Measurements from ENCODE around the gene CNOT6.

DNA sequence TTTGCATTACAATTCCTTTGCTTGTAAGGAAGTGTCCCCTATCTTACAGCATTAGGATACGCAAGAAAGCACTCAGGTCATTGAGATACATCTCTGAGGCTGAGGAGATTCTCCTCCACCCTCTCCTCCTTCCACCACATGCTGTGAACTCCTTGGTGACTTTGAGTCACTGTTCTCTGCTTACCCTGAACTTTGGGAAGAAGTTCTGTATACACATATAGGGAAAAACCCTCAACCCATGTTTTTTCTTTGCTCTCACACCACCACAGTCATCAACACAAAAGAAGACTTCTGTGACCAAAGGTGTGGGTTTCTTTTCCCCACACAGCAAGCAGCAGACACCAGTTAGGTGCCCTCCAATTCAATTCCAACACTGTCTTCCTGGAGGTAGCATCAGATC lies 38.1 kb downstream of the CNOT6 start:
- TF ChIP-seq, protein P1, sequence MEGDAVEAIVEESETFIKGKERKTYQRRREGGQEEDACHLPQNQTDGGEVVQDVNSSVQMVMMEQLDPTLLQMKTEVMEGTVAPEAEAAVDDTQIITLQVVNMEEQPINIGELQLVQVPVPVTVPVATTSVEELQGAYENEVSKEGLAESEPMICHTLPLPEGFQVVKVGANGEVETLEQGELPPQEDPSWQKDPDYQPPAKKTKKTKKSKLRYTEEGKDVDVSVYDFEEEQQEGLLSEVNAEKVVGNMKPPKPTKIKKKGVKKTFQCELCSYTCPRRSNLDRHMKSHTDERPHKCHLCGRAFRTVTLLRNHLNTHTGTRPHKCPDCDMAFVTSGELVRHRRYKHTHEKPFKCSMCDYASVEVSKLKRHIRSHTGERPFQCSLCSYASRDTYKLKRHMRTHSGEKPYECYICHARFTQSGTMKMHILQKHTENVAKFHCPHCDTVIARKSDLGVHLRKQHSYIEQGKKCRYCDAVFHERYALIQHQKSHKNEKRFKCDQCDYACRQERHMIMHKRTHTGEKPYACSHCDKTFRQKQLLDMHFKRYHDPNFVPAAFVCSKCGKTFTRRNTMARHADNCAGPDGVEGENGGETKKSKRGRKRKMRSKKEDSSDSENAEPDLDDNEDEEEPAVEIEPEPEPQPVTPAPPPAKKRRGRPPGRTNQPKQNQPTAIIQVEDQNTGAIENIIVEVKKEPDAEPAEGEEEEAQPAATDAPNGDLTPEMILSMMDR (tag by site-specific recombination; IDR thresholded peaks at IDR 0.05): no peak
- no peak for TF ChIP-seq ZSCAN23 (tag by site-specific recombination; IDR thresholded peaks at IDR 0.05)
- TF ChIP-seq ZXDB (tag by site-specific recombination; IDR thresholded peaks at IDR 0.05): no peak
- no peak for TF ChIP-seq ZNF394 (tag by site-specific recombination; IDR thresholded peaks at IDR 0.05; ENCODE audit: borderline replicate concordance)
- TF ChIP-seq, protein P2, sequence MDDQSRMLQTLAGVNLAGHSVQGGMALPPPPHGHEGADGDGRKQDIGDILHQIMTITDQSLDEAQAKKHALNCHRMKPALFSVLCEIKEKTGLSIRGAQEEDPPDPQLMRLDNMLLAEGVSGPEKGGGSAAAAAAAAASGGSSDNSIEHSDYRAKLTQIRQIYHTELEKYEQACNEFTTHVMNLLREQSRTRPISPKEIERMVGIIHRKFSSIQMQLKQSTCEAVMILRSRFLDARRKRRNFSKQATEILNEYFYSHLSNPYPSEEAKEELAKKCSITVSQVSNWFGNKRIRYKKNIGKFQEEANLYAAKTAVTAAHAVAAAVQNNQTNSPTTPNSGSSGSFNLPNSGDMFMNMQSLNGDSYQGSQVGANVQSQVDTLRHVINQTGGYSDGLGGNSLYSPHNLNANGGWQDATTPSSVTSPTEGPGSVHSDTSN (CRISPR knock-in tag; IDR thresholded peaks at IDR 0.05): no peak
- no peak for TF ChIP-seq ZNF354C (tag by site-specific recombination; IDR thresholded peaks at IDR 0.05; ENCODE audit: borderline replicate concordance, low read depth)
- no peak for TF ChIP-seq ZNF48 (tag by site-specific recombination; IDR thresholded peaks at IDR 0.05)
- TF ChIP-seq, protein P3, sequence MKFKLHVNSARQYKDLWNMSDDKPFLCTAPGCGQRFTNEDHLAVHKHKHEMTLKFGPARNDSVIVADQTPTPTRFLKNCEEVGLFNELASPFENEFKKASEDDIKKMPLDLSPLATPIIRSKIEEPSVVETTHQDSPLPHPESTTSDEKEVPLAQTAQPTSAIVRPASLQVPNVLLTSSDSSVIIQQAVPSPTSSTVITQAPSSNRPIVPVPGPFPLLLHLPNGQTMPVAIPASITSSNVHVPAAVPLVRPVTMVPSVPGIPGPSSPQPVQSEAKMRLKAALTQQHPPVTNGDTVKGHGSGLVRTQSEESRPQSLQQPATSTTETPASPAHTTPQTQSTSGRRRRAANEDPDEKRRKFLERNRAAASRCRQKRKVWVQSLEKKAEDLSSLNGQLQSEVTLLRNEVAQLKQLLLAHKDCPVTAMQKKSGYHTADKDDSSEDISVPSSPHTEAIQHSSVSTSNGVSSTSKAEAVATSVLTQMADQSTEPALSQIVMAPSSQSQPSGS (tag by site-specific recombination; IDR thresholded peaks at IDR 0.05; ENCODE audit: low read depth): no peak
- TF ChIP-seq, protein P4, sequence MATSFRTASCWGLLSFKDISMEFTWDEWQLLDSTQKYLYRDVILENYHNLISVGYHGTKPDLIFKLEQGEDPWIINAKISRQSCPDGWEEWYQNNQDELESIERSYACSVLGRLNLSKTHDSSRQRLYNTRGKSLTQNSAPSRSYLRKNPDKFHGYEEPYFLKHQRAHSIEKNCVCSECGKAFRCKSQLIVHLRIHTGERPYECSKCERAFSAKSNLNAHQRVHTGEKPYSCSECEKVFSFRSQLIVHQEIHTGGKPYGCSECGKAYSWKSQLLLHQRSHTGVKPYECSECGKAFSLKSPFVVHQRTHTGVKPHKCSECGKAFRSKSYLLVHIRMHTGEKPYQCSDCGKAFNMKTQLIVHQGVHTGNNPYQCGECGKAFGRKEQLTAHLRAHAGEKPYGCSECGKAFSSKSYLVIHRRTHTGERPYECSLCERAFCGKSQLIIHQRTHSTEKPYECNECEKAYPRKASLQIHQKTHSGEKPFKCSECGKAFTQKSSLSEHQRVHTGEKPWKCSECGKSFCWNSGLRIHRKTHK (tag by site-specific recombination; IDR thresholded peaks at IDR 0.05): no peak
- TF ChIP-seq, protein P5, sequence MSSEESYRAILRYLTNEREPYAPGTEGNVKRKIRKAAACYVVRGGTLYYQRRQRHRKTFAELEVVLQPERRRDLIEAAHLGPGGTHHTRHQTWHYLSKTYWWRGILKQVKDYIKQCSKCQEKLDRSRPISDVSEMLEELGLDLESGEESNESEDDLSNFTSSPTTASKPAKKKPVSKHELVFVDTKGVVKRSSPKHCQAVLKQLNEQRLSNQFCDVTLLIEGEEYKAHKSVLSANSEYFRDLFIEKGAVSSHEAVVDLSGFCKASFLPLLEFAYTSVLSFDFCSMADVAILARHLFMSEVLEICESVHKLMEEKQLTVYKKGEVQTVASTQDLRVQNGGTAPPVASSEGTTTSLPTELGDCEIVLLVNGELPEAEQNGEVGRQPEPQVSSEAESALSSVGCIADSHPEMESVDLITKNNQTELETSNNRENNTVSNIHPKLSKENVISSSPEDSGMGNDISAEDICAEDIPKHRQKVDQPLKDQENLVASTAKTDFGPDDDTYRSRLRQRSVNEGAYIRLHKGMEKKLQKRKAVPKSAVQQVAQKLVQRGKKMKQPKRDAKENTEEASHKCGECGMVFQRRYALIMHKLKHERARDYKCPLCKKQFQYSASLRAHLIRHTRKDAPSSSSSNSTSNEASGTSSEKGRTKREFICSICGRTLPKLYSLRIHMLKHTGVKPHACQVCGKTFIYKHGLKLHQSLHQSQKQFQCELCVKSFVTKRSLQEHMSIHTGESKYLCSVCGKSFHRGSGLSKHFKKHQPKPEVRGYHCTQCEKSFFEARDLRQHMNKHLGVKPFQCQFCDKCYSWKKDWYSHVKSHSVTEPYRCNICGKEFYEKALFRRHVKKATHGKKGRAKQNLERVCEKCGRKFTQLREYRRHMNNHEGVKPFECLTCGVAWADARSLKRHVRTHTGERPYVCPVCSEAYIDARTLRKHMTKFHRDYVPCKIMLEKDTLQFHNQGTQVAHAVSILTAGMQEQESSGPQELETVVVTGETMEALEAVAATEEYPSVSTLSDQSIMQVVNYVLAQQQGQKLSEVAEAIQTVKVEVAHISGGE (tag by site-specific recombination; conservative IDR thresholded peaks at IDR 0.05; ENCODE audit: low read depth): no peak
- TF ChIP-seq ZNF10 (tag by site-specific recombination; IDR thresholded peaks at IDR 0.05): no peak
- no peak for TF ChIP-seq ZNF629 (tag by site-specific recombination; IDR thresholded peaks at IDR 0.05)
- TF ChIP-seq RBAK (tag by site-specific recombination; IDR thresholded peaks at IDR 0.05): no peak
- TF ChIP-seq ZNF776 (tag by site-specific recombination; IDR thresholded peaks at IDR 0.05; ENCODE audit: borderline replicate concordance): no peak
